Tibial nerve (tissue), 4 donors: ENCODE results near the gene STXBP6. TPM values are rescaled to one million over a fixed set of nuclear protein-coding genes. Genes with fewer than 3 reads are reported as not detected.

Experiments used
- DNase-seq, 2 donors: peaks; one replicate each; pipeline ENCODE4 v3.0.0-alpha.2; 2019; ENCODE audit warnings: low spot score in 2 of 2
- H3K27ac ChIP-seq, 4 donors: fragments of 200-600 bp; sonication (generic) in 3 of 4; one replicate each; pipeline ENCODE4 v1.5.1; 2017 to 2019; ENCODE audit warnings: mild to moderate bottlenecking in 1 of 4
- H3K27me3 ChIP-seq, 2 donors: fragments of 200-600 bp; sonication (generic) in 1 of 2; one replicate each; pipeline versions ENCODE4 v1.5.1 to v1.6.0; 2017 to 2019
- H3K36me3 ChIP-seq, 3 donors: fragments of 200-600 bp; sonication (generic); one replicate each; pipeline ENCODE4 v1.5.1; 2018 to 2019
- H3K4me1 ChIP-seq, 4 donors: fragments of 200-600 bp; sonication (generic) in 3 of 4; one replicate each; pipeline ENCODE4 v1.5.1; 2017 to 2019
- H3K4me3 ChIP-seq, 4 donors: fragments of 200-600 bp; sonication (generic) in 3 of 4; one replicate each; pipeline ENCODE4 v1.5.1; 2017 to 2019; ENCODE audit warnings: mild to moderate bottlenecking in 1 of 4, moderate library complexity in 1 of 4
- H3K9me3 ChIP-seq, 4 donors: fragments of 200-600 bp; sonication (generic) in 3 of 4; one replicate each; pipeline ENCODE4 v1.5.1; 2017 to 2019
- CTCF ChIP-seq, 5 experiments: fragments of 200-600 bp in 3 of 5; fragments of 450-650 bp in 2 of 5; sonication (generic) in 3 of 5; IDR thresholded peaks; one replicate each; pipeline ENCODE4 v1.5.1; 2016 to 2019; ENCODE audit warnings: antibody characterized with exemption in 5 of 5, mild to moderate bottlenecking in 3 of 5, moderate library complexity in 2 of 5
- EP300 ChIP-seq, 2 donors: sonication (generic); formaldehyde crosslinking; IDR thresholded peaks; one replicate each; pipeline ENCODE4 v1.6.1; 2017; ENCODE audit warnings: antibody characterized with exemption in 2 of 2, mild to moderate bottlenecking in 1 of 2
- POLR2A ChIP-seq, 2 donors: fragments of 450-650 bp; IDR thresholded peaks; one replicate each; pipeline ENCODE4 v1.6.1; 2017; ENCODE audit warnings: antibody characterized with exemption in 2 of 2, mild to moderate bottlenecking in 2 of 2, moderate library complexity in 2 of 2
- WGBS, 2 donors: methylation state at CpG; one replicate each; pipeline ENCODE4 v1.1.5; 2018; 5-methylcytosine and 5-hydroxymethylcytosine counted together
- total RNA-seq, 4 donors: library from RNA; depleted of rRNA; stranded (reverse); fragments of >200 nt; gene quantifications; one replicate each; pipeline ENCODE4 v1.1.0, GENCODE V29; 2016

Gene STXBP6
- total RNA-seq, 4 donors from 2014 or later, result 12.6 to 42.6 (median 33.5) TPM

GRCh38 chr14:24892497-24893051, 157.4 kb downstream of the STXBP6 start:
- TF ChIP-seq CTCF (IDR thresholded peaks at IDR 0.05), result no peak
- no peak for TF ChIP-seq EP300 (IDR thresholded peaks at IDR 0.05)
- no peak for TF ChIP-seq POLR2A (IDR thresholded peaks at IDR 0.05)
- WGBS, 2 donors, result 61 to 72% methylated on average over 6 of the region's 6 CpGs
- Histone ChIP-seq H3K36me3 (no peaks in the 10 kb centered on the region), H3K27ac (no peak overlapping the region), H3K4me1 (peaks cover 0 to 21% (median 0%) of the 10 kb centered on the region in 4 donors), H3K4me3 (no peak overlapping the region), H3K27me3 (no peaks in the 10 kb centered on the region), H3K9me3 (peaks cover 0 to 13% (median 0%) of the 10 kb centered on the region in 4 donors)
- no peak for DNase-seq

- peaks cover 0 to 21% (median 0%) of the 10 kb centered on the region in 4 donors for H3K4me1 ChIP-seq
- 89% methylated on average over 1 of the region's 1 CpG for WGBS, 2 donors
- no peak overlapping the region for H3K27ac ChIP-seq
- DNase-seq, result no peak
- H3K36me3 ChIP-seq, result no peaks in the 10 kb centered on the region
- peaks cover 0 to 13% (median 0%) of the 10 kb centered on the region in 4 donors for H3K9me3 ChIP-seq
- H3K27me3 ChIP-seq, result no peaks in the 10 kb centered on the region
- no peak overlapping the region for H3K4me3 ChIP-seq
- no peak for TF ChIP-seq CTCF (IDR thresholded peaks at IDR 0.05)
- TF ChIP-seq EP300 (IDR thresholded peaks at IDR 0.05), result no peak
- TF ChIP-seq POLR2A (IDR thresholded peaks at IDR 0.05), result no peak
Measured at GRCh38 chr14:24891987-24892496, 157.9 kb downstream of the STXBP6 start.

GRCh38 chr14:24890716-24891115, 159.2 kb downstream of the STXBP6 start:
- no peak for DNase-seq
- no peak overlapping the region for H3K27ac ChIP-seq
- TF ChIP-seq EP300 (IDR thresholded peaks at IDR 0.05), result no peak
- TF ChIP-seq CTCF (IDR thresholded peaks at IDR 0.05), result no peak
- no peak for TF ChIP-seq POLR2A (IDR thresholded peaks at IDR 0.05)
- H3K27me3 ChIP-seq, result no peaks in the 10 kb centered on the region
- no peaks in the 10 kb centered on the region for H3K36me3 ChIP-seq
- peaks cover 0 to 13% (median 0%) of the 10 kb centered on the region in 4 donors for H3K9me3 ChIP-seq
- no peak overlapping the region for H3K4me3 ChIP-seq
- peaks cover 0 to 21% (median 0%) of the 10 kb centered on the region in 4 donors for H3K4me1 ChIP-seq

GRCh38 chr14:24889843-24890242, 160.1 kb downstream of the STXBP6 start:
- no peak overlapping the region for H3K4me3 ChIP-seq
- peaks cover 0 to 13% (median 0%) of the 10 kb centered on the region in 4 donors for H3K9me3 ChIP-seq
- no peak overlapping the region for H3K27ac ChIP-seq
- DNase-seq, result no peak
- TF ChIP-seq EP300 (IDR thresholded peaks at IDR 0.05), result no peak
- no peak for TF ChIP-seq CTCF (IDR thresholded peaks at IDR 0.05)
- TF ChIP-seq POLR2A (IDR thresholded peaks at IDR 0.05), result no peak
- H3K27me3 ChIP-seq, result no peaks in the 10 kb centered on the region
- H3K4me1 ChIP-seq, result peaks cover 0 to 14% (median 0%) of the 10 kb centered on the region in 4 donors
- no peaks in the 10 kb centered on the region for H3K36me3 ChIP-seq

GRCh38 chr14:24888532-24888931, 161.4 kb downstream of the STXBP6 start:
- Histone ChIP-seq H3K36me3 (no peaks in the 10 kb centered on the region), H3K4me3 (no peak overlapping the region), H3K27me3 (no peaks in the 10 kb centered on the region), H3K27ac (no peak overlapping the region), H3K9me3 (peaks cover 0 to 13% (median 0%) of the 10 kb centered on the region in 4 donors), H3K4me1 (peaks cover 0 to 8% (median 0%) of the 10 kb centered on the region in 4 donors)
- 85 to 88% methylated on average over 6 of the region's 6 CpGs for WGBS, 2 donors
- TF ChIP-seq CTCF (IDR thresholded peaks at IDR 0.05), result no peak
- no peak for TF ChIP-seq EP300 (IDR thresholded peaks at IDR 0.05)
- TF ChIP-seq POLR2A (IDR thresholded peaks at IDR 0.05), result no peak
- DNase-seq, result no peak
